IPS DF 6.9 (cell line): ENCODE measurements around the gene CDH4.

ENCODE experiments used
- DNase-seq: peaks from one replicate; pipeline ENCODE4 v3.0.0-alpha.2; 2013; ENCODE audit warnings: low read depth, low spot score
- H3K27ac ChIP-seq: one replicate; pipeline ENCODE4 v1.5.1; 2013; ENCODE audit warnings: low read length, control low read depth
- H3K27me3 ChIP-seq: 2 replicates; pipeline ENCODE4 v1.6.1; 2013; ENCODE audit warnings: mild to moderate bottlenecking, low read length; ENCODE audit not compliant: control insufficient read depth, insufficient read depth
- H3K36me3 ChIP-seq: 2 replicates; pipeline ENCODE4 v1.6.1; 2013; ENCODE audit warnings: low read length; ENCODE audit not compliant: control insufficient read depth, insufficient read depth
- H3K4me1 ChIP-seq: 2 replicates; pipeline ENCODE4 v1.6.1; 2013; ENCODE audit warnings: low read length; ENCODE audit not compliant: control insufficient read depth, insufficient read depth
- H3K4me3 ChIP-seq: 2 replicates; pipeline ENCODE4 v1.5.1; 2013; ENCODE audit warnings: mild to moderate bottlenecking, low read length
- H3K9me3 ChIP-seq: 2 replicates; pipeline ENCODE4 v1.6.1; 2013; ENCODE audit warnings: low read length, inconsistent platforms; ENCODE audit not compliant: control insufficient read depth, insufficient read depth
- WGBS: extraction: QIAGEN DNeasy Blood & Tissue Kit; methylation state at CpG from one replicate; pipeline ENCODE4 v1.1.7; 2013; ENCODE audit warnings: mixed read lengths, missing lambda C conversion rate; ENCODE audit not compliant: insufficient read length, insufficient coverage; 5-methylcytosine and 5-hydroxymethylcytosine counted together

The CDH4 gene

DNA sequence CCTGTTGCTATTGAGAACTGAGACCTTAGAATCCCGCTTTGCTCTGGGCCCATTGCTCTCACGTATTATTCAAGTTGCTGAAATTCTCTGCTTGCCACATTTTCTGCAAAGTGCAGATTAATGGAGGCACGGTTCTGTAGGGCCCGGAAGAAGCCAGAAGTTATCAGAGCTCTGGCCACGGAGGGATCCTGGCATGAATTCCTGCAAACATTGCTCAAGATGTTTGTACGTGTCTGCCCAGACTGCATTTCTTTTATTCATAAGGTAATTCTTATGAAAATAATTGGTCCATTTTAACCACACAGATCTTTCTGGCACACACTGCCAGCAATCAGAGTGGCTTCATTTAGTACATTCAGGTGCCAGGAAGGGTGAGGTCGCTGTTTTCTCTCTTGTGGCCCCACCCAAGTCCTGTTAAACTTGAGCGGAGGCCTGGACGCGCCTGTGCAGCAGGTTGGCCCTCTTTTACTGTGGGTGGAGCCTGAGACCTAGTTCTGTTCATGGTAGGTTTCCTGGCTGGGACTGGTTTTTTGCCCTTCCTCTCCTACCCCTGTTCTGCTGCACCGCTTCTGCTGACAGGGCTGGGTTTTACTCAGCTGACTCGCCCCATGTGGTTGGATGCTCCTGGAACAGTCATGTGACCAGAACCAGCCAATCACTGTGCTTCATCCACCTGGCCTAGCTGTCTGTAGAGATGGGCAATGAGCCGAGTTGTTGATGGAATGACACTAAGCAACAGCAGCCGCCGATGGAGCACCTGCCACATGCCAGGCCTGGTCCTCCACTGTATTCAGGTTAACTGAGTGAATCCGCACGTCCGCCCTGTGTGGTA is 230.2 kb downstream of the CDH4 start:
- Histone ChIP-seq H3K9me3 (no peaks in the 10 kb centered on the region), H3K27ac (no peak overlapping the region), H3K27me3 (no peaks in the 10 kb centered on the region), H3K4me1 (no peaks in the 10 kb centered on the region), H3K36me3 (no peaks in the 10 kb centered on the region), H3K4me3 (no peak overlapping the region)
- no CpG with 5 or more reads among the region's 18 CpGs for WGBS
- no peak for DNase-seq

- WGBS = no CpG with 5 or more reads among the region's 3 CpGs
These were observed 230.8 kb downstream of the CDH4 start for GRCh38 chr20:61482901-61483300.

GRCh38 chr20:61483336-61484067 is 231.4 kb downstream of the CDH4 start:
- no peak overlapping the region for H3K27ac ChIP-seq
- H3K4me1 ChIP-seq = no peaks in the 10 kb centered on the region
- WGBS = no CpG with 5 or more reads among the region's 16 CpGs
- no peak for DNase-seq
- H3K9me3 ChIP-seq = no peaks in the 10 kb centered on the region
- no peaks in the 10 kb centered on the region for H3K36me3 ChIP-seq
- no peaks in the 10 kb centered on the region for H3K27me3 ChIP-seq
- no peak overlapping the region for H3K4me3 ChIP-seq

More at GRCh38 chr20:61482901-61483300, 230.8 kb downstream of the CDH4 start:
- no peaks in the 10 kb centered on the region for H3K27me3 ChIP-seq
- no peaks in the 10 kb centered on the region for H3K9me3 ChIP-seq
- no peaks in the 10 kb centered on the region for H3K4me1 ChIP-seq
- H3K27ac ChIP-seq = no peak overlapping the region
- no peaks in the 10 kb centered on the region for H3K36me3 ChIP-seq
- DNase-seq = no peak
- H3K4me3 ChIP-seq = no peak overlapping the region

GRCh38 chr20:61486198-61486597 is 234.1 kb downstream of the CDH4 start:
- Histone ChIP-seq H3K27me3 (no peaks in the 10 kb centered on the region), H3K4me1 (no peaks in the 10 kb centered on the region), H3K36me3 (no peaks in the 10 kb centered on the region), H3K9me3 (no peaks in the 10 kb centered on the region), H3K4me3 (no peak overlapping the region), H3K27ac (no peak overlapping the region)
- WGBS = no CpG with 5 or more reads among the region's 6 CpGs
- no peak for DNase-seq

DNA sequence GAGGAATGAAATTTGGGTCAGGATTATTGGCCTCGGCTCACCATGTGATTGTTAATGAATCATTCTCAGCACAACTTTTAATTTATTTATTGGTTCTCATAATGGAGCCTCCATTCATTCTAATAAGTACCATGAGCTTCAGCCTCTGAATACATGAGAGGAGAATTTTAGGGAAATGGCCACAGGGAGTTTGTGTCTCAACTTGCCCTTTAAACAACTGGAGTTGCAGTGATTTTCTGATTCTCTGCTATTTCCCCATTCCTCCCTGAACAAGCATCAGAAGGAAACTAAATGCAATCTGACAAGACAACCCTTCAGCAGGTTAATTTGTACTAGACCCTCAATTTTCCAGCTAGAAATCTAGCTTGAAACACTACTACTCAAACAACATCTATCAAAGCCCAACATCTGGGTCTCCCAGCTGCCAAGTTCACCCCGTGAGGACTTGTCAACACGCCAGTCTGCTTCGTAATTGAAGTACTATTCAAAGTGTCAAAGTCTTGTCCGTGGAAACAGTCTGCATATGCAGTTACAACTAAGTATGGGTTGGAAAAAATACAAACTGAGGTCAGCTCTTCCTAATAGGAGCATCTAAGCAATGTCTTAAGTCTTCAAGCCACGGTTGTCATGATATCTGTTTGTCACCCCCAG is 235.4 kb downstream of the CDH4 start:
- no peak for DNase-seq
- Histone ChIP-seq H3K9me3 (no peaks in the 10 kb centered on the region), H3K27me3 (no peaks in the 10 kb centered on the region), H3K4me3 (no peak overlapping the region), H3K27ac (no peak overlapping the region), H3K4me1 (no peaks in the 10 kb centered on the region), H3K36me3 (no peaks in the 10 kb centered on the region)
- no CpG with 5 or more reads among the region's 6 CpGs for WGBS

DNA sequence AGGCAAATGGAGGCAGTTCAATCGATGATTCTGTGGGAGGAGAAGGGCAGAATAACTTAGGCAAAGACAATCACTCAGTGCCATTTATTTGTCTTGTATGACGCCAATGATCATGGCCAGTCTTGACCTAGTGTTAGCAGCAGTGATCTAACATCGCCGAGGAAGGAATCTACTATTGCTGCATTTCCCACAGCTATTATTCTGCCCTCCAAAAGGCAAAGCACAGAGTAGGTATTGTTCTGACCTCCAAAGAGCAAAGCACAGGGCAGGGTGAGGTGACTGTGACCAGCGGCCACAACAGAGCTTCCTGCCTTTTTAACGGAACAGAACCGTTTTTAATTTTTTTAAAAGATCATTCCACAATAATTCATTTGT is 235.9 kb downstream of the CDH4 start:
- WGBS = no CpG with 5 or more reads among the region's 7 CpGs
- H3K27me3 ChIP-seq = no peaks in the 10 kb centered on the region
- no peaks in the 10 kb centered on the region for H3K4me1 ChIP-seq

GRCh38 chr20:61490721-61491120 is 238.7 kb downstream of the CDH4 start:
- no CpG with 5 or more reads among the region's 5 CpGs for WGBS
- DNase-seq = no peak
- H3K9me3 ChIP-seq = no peaks in the 10 kb centered on the region
- no peaks in the 10 kb centered on the region for H3K36me3 ChIP-seq
- H3K4me3 ChIP-seq = no peak overlapping the region
- no peak overlapping the region for H3K27ac ChIP-seq
- H3K4me1 ChIP-seq = no peaks in the 10 kb centered on the region; the same call in 1 of the 2 replicates
- H3K27me3 ChIP-seq = no peaks in the 10 kb centered on the region

More for the DNA sequence above, 235.9 kb downstream of the CDH4 start:
- DNase-seq = no peak
- Histone ChIP-seq H3K27ac (no peak overlapping the region), H3K4me3 (no peak overlapping the region), H3K9me3 (no peaks in the 10 kb centered on the region), H3K36me3 (no peaks in the 10 kb centered on the region)

DNA sequence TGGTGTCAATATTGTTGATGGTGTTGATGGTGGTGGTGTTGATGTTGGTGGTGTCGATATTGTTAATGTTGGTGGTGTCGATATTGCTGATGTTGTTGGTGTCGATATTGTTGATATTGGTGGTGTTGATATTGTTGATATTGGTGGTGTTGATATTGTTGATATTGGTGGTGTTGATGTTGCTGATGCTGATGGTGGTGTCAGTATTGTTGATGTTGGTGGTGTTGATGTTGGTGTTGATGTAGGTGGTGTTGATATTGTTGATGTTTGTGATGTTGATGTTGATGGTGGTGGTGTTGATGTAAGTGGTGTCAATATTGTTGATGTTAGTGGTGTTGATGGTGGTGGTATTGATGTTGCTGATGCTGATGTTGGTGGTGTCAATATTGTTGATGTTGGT is 240.0 kb downstream of the CDH4 start:
- no peak overlapping the region for H3K4me3 ChIP-seq
- H3K4me1 ChIP-seq = no peaks in the 10 kb centered on the region; the same call in 1 of the 2 replicates
- H3K9me3 ChIP-seq = no peaks in the 10 kb centered on the region
- H3K27me3 ChIP-seq = no peaks in the 10 kb centered on the region
- H3K27ac ChIP-seq = no peak overlapping the region
- no peak for DNase-seq
- 100% methylated on average over 3 of the region's 3 CpGs for WGBS
- H3K36me3 ChIP-seq = no peaks in the 10 kb centered on the region

GRCh38 chr20:61493798-61494305 is 241.8 kb downstream of the CDH4 start:
- no peak overlapping the region for H3K4me3 ChIP-seq
- DNase-seq = no peak
- no peaks in the 10 kb centered on the region for H3K9me3 ChIP-seq
- no peaks in the 10 kb centered on the region for H3K36me3 ChIP-seq
- WGBS = no CpG with 5 or more reads among the region's 10 CpGs
- H3K27me3 ChIP-seq = no peaks in the 10 kb centered on the region
- no peak overlapping the region for H3K27ac ChIP-seq
- H3K4me1 ChIP-seq = peaks cover under 1% of the 10 kb centered on the region

GRCh38 chr20:61494763-61495575 is 242.9 kb downstream of the CDH4 start:
- Histone ChIP-seq H3K27me3 (no peaks in the 10 kb centered on the region), H3K27ac (no peak overlapping the region), H3K36me3 (no peaks in the 10 kb centered on the region), H3K4me3 (no peak overlapping the region), H3K4me1 (peaks cover 1% of the 10 kb centered on the region), H3K9me3 (no peaks in the 10 kb centered on the region)
- DNase-seq = no peak
- WGBS = no CpG with 5 or more reads among the region's 22 CpGs
